HG03460 (cell line): Measurements from ENCODE around the gene ZSCAN1.

Experiments used
- ATAC-seq: cut with Tn5 transposase; IDR thresholded peaks from one replicate; pipeline ENCODE4 v1.9.1; 2021; ENCODE audit not compliant: unreplicated experiment

Gene ZSCAN1

GRCh38 chr19:58079792-58080191, 46.0 kb downstream of the ZSCAN1 start:
- no peak for ATAC-seq

- ATAC-seq, result no peak
Measured at GRCh38 chr19:58083021-58083420, 49.2 kb downstream of the ZSCAN1 start.

- ATAC-seq, result no peak
Measured at GRCh38 chr19:58084596-58085347, 50.9 kb downstream of the ZSCAN1 start.

GRCh38 chr19:58085348-58085875, 51.6 kb downstream of the ZSCAN1 start:
- no peak for ATAC-seq

GRCh38 chr19:58086825-58087710, 53.2 kb downstream of the ZSCAN1 start:
- no peak for ATAC-seq

GRCh38 chr19:58088521-58089052, 54.8 kb downstream of the ZSCAN1 start:
- ATAC-seq, result no peak

GRCh38 chr19:58089846-58090245, 56.0 kb downstream of the ZSCAN1 start:
- ATAC-seq, result no peak

GRCh38 chr19:58091251-58091995, 57.6 kb downstream of the ZSCAN1 start:
- ATAC-seq, result no peak

- no peak for ATAC-seq
Measured at GRCh38 chr19:58093071-58093470, 59.2 kb downstream of the ZSCAN1 start.

GRCh38 chr19:58095328-58095727, 61.5 kb downstream of the ZSCAN1 start:
- no peak for ATAC-seq

- no peak for ATAC-seq
Measured at GRCh38 chr19:58096884-58097283, 63.1 kb downstream of the ZSCAN1 start.

- no peak for ATAC-seq
Measured at GRCh38 chr19:58097349-58097748, 63.5 kb downstream of the ZSCAN1 start.

- ATAC-seq, result no peak
Measured at GRCh38 chr19:58097781-58098681, 64.2 kb downstream of the ZSCAN1 start, which contains the start of gene ZSCAN18. ZSCAN18 (minus strand) TSS chr19:58098231; CDS start chr19:58090267, 7,964 bp downstream.

GRCh38 chr19:58098682-58098998, 64.8 kb downstream of the ZSCAN1 start:
- ATAC-seq, result no peak
